Vagina (tissue), 2 donors: ENCODE data around the gene P2RY12.

ENCODE experiments used
- POLR2AphosphoS5 ChIP-seq, 2 donors: sonication (generic); formaldehyde crosslinking; IDR thresholded peaks; one replicate each; pipeline ENCODE4 v1.9.0; 2017; ENCODE audit warnings: antibody characterized with exemption in 2 of 2, mild to moderate bottlenecking in 2 of 2, low read depth in 1 of 2; ENCODE audit not compliant: insufficient read depth in 1 of 2
- TF ChIP-seq, protein P1 (sequence below), 3 experiments: fragments of 450-650 bp in 2 of 3; fragments of 200-600 bp in 1 of 3; sonication (generic) in 1 of 3; IDR thresholded peaks; one replicate each; pipeline ENCODE4 v1.5.1; 2017 to 2019; ENCODE audit warnings: antibody characterized with exemption in 3 of 3, mild to moderate bottlenecking in 2 of 3, moderate library complexity in 2 of 3

DNA sequence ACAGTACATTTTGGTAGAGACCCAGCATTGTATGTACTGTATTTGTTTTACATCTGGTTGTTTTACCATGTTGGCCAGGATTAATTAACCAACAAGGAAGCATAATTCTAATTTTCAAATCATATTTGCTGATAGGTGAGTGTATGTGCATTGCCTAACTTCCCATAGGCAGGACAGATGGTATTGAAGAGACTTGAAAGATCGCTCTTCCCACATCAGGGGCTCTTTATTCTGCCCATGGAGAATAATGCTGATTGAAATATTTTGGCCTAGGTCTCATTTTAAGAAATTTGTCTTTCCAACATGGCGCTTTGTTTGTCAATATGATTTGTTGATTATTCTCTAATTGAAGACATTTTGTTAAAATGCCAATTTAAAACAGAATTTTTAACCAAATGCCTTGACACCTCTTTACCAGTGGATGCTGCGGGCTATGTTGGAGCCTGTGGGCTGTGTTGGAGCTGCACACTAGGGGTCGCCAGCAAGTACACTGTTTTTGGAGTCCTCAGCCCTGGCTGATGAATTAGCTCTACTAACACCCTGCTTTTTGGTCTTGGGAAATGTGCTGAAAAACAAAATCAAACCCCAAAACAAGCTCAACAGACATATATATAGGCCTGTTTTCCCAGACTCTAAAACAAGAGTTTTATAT is 5.3 kb downstream of the P2RY12 start:
- TF ChIP-seq, protein P1, sequence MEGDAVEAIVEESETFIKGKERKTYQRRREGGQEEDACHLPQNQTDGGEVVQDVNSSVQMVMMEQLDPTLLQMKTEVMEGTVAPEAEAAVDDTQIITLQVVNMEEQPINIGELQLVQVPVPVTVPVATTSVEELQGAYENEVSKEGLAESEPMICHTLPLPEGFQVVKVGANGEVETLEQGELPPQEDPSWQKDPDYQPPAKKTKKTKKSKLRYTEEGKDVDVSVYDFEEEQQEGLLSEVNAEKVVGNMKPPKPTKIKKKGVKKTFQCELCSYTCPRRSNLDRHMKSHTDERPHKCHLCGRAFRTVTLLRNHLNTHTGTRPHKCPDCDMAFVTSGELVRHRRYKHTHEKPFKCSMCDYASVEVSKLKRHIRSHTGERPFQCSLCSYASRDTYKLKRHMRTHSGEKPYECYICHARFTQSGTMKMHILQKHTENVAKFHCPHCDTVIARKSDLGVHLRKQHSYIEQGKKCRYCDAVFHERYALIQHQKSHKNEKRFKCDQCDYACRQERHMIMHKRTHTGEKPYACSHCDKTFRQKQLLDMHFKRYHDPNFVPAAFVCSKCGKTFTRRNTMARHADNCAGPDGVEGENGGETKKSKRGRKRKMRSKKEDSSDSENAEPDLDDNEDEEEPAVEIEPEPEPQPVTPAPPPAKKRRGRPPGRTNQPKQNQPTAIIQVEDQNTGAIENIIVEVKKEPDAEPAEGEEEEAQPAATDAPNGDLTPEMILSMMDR (IDR thresholded peaks at IDR 0.05) = peak in 1 of 3 experiments; percentile 15
- TF ChIP-seq POLR2AphosphoS5 (IDR thresholded peaks at IDR 0.05; ENCODE audit: insufficient read depth in 1 of 2, low read depth in 1 of 2) = no peak
